ENCODE data around the gene GLUL.
"Not testable (repeated sequence)": the region's sequence is repeated elsewhere in the genome, so short reads cannot be mapped to it uniquely, and the experiment has no call there.

GLUL gene

GRCh38 chr1:182383037-182383661 is 8.4 kb downstream of the GLUL start:
- DNase-seq (ENCODE audit: extremely low read depth, insufficient read length): no peak
- Histone ChIP-seq H3K4me3 (replicated peaks; ENCODE audit: low read depth, low read length) (no peak overlapping the region), H3K36me3 (ENCODE audit: control insufficient read depth, insufficient read depth, low read length) (peaks cover 25% of the 10 kb centered on the region), H3K27me3 (replicated peaks; ENCODE audit: control insufficient read depth, insufficient read depth, low read length) (no peaks in the 10 kb centered on the region)
- no peak for TF ChIP-seq CTCF (IDR thresholded peaks at IDR 0.05; ENCODE audit: insufficient read depth, low read length, poor library complexity, severe bottlenecking)

- H3K4me3 ChIP-seq (replicated peaks; ENCODE audit: low read depth, low read length): no peak overlapping the region
- DNase-seq (ENCODE audit: extremely low read depth, insufficient read length): no peak
- H3K27me3 ChIP-seq (replicated peaks; ENCODE audit: control insufficient read depth, insufficient read depth, low read length): no peaks in the 10 kb centered on the region
- peaks cover 23% of the 10 kb centered on the region for H3K36me3 ChIP-seq (ENCODE audit: control insufficient read depth, insufficient read depth, low read length)
- no peak for TF ChIP-seq CTCF (IDR thresholded peaks at IDR 0.05; ENCODE audit: insufficient read depth, low read length, poor library complexity, severe bottlenecking)
Measured at GRCh38 chr1:182381962-182382819, 9.4 kb downstream of the GLUL start.

- no peak for DNase-seq (ENCODE audit: extremely low read depth, insufficient read length)
- Histone ChIP-seq H3K4me3 (replicated peaks; ENCODE audit: low read depth, low read length) (no peak overlapping the region), H3K27me3 (replicated peaks; ENCODE audit: control insufficient read depth, insufficient read depth, low read length) (no peaks in the 10 kb centered on the region), H3K36me3 (ENCODE audit: control insufficient read depth, insufficient read depth, low read length) (peaks cover 14% of the 10 kb centered on the region)
- TF ChIP-seq CTCF (IDR thresholded peaks at IDR 0.05; ENCODE audit: insufficient read depth, low read length, poor library complexity, severe bottlenecking): no peak
Measured at GRCh38 chr1:182380199-182380598, 11.4 kb downstream of the GLUL start.

GRCh38 chr1:182379781-182380180 is 11.8 kb downstream of the GLUL start:
- not testable (repeated sequence) for DNase-seq (ENCODE audit: extremely low read depth, insufficient read length); H3K4me3 ChIP-seq (replicated peaks; ENCODE audit: low read depth, low read length); H3K27me3 ChIP-seq (replicated peaks; ENCODE audit: control insufficient read depth, insufficient read depth, low read length)
- peaks cover 12% of the 10 kb centered on the region for H3K36me3 ChIP-seq (ENCODE audit: control insufficient read depth, insufficient read depth, low read length)

- no peaks in the 10 kb centered on the region for H3K27me3 ChIP-seq (replicated peaks; ENCODE audit: control insufficient read depth, insufficient read depth, low read length)
Measured at GRCh38 chr1:182376936-182377574, 14.5 kb downstream of the GLUL start.

More at GRCh38 chr1:182376936-182377574, 14.5 kb downstream of the GLUL start:
- no peaks in the 10 kb centered on the region for H3K36me3 ChIP-seq (ENCODE audit: control insufficient read depth, insufficient read depth, low read length)
- no peak overlapping the region for H3K4me3 ChIP-seq (replicated peaks; ENCODE audit: low read depth, low read length)
- no peak for DNase-seq (ENCODE audit: extremely low read depth, insufficient read length)
- TF ChIP-seq CTCF (IDR thresholded peaks at IDR 0.05; ENCODE audit: insufficient read depth, low read length, poor library complexity, severe bottlenecking): no peak

Data from GM06990 (cell line).